Breast epithelium (tissue), 4 donors: ENCODE measurements around the gene MYO15A. TPM values are rescaled to one million over a fixed set of nuclear protein-coding genes. Genes with fewer than 3 reads are reported as not detected.

Experiments
- DNase-seq, 2 donors: peaks; one replicate each; pipeline ENCODE4 v3.0.0-alpha.2; 2019; ENCODE audit warnings: low spot score in 2 of 2
- H3K27ac ChIP-seq, 2 donors: fragments of 200-600 bp; sonication (generic) in 1 of 2; one replicate each; pipeline ENCODE4 v1.5.1; 2016 to 2019; ENCODE audit warnings: mild to moderate bottlenecking in 1 of 2
- H3K27me3 ChIP-seq, 2 donors: fragments of 200-600 bp; sonication (generic) in 1 of 2; one replicate each; pipeline versions ENCODE4 v1.5.1 to v1.6.0; 2017 to 2019; ENCODE audit warnings: control low read depth in 1 of 2, mild to moderate bottlenecking in 1 of 2
- H3K36me3 ChIP-seq: fragments of 200-600 bp; one replicate; pipeline ENCODE4 v1.5.1; 2019
- H3K4me1 ChIP-seq, 2 donors: fragments of 200-600 bp; sonication (generic); one replicate each; pipeline ENCODE4 v1.5.1; 2016 to 2019; ENCODE audit warnings: control low read depth in 1 of 2
- H3K4me3 ChIP-seq, 3 donors: fragments of 200-600 bp; sonication (generic); 1 replicate in 2 of 3; 2 replicates in 1 of 3; pipeline ENCODE4 v1.5.1; 2016 to 2019; ENCODE audit warnings: mild to moderate bottlenecking in 3 of 3, moderate library complexity in 2 of 3
- H3K9me3 ChIP-seq, 2 donors: fragments of 200-600 bp; sonication (generic) in 1 of 2; one replicate each; pipeline ENCODE4 v1.5.1; 2016 to 2019; ENCODE audit warnings: control low read depth in 1 of 2
- POLR2A ChIP-seq: fragments of 450-650 bp; IDR thresholded peaks from one replicate; pipeline ENCODE4 v1.6.1; 2016; ENCODE audit warnings: antibody characterized with exemption, mild to moderate bottlenecking, moderate library complexity
- POLR2AphosphoS5 ChIP-seq, 3 donors: sonication (generic); formaldehyde crosslinking; IDR thresholded peaks; one replicate each; pipeline ENCODE4 v1.6.1; 2017; ENCODE audit warnings: antibody characterized with exemption in 3 of 3
- intact Hi-C: fragments of 100-400 bp; cut with DNase I; formaldehyde crosslinking; loops from one replicate; pipeline ENCODE4 v1.15.1; 2023; ENCODE audit warnings: low total_unique reads
- total RNA-seq, 3 donors: library from RNA; depleted of rRNA; stranded (reverse); fragments of >200 nt; gene quantifications; one replicate each; pipeline ENCODE4 v1.1.0, GENCODE V29; 2016
- TF ChIP-seq, protein P1 (sequence below), 3 donors: fragments of 450-650 bp; IDR thresholded peaks; one replicate each; pipeline ENCODE4 v1.5.1; 2016 to 2017; ENCODE audit warnings: antibody characterized with exemption in 3 of 3, mild to moderate bottlenecking in 3 of 3, moderate library complexity in 3 of 3

The MYO15A gene
- total RNA-seq, 3 donors from 2014 or later = 1.2 to 2.9 (median 2.2) TPM

DNA sequence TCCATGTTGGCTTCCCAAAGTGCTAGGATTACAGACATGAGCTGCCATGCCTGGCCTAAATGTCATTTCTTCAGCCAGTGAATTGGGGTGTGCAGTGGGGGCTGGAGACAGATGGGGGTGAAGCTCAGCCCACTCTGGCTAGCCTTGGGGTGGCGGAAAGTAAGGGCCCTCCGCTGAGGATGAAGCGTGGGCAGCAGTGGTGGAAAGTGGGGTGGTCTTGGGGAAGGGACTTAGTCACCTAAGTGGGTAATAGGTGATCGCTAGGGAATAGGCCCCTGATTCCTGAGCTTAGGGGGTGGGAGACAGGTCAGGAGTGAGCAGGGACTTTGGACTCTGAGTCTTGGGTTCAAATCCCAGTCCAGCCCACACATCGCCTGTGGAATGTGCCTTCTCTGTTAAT, 119.1 kb downstream of the MYO15A start:
- DNase-seq = no peak
- Histone ChIP-seq H3K27me3 (no peaks in the 10 kb centered on the region), H3K36me3 (no peaks in the 10 kb centered on the region), H3K27ac (no peak overlapping the region), H3K4me3 (no peak overlapping the region), H3K9me3 (no peaks in the 10 kb centered on the region), H3K4me1 (peaks cover 0 to 3% of the 10 kb centered on the region in 2 donors)
- intact Hi-C loops = no loop called here
- TF ChIP-seq, protein P1, sequence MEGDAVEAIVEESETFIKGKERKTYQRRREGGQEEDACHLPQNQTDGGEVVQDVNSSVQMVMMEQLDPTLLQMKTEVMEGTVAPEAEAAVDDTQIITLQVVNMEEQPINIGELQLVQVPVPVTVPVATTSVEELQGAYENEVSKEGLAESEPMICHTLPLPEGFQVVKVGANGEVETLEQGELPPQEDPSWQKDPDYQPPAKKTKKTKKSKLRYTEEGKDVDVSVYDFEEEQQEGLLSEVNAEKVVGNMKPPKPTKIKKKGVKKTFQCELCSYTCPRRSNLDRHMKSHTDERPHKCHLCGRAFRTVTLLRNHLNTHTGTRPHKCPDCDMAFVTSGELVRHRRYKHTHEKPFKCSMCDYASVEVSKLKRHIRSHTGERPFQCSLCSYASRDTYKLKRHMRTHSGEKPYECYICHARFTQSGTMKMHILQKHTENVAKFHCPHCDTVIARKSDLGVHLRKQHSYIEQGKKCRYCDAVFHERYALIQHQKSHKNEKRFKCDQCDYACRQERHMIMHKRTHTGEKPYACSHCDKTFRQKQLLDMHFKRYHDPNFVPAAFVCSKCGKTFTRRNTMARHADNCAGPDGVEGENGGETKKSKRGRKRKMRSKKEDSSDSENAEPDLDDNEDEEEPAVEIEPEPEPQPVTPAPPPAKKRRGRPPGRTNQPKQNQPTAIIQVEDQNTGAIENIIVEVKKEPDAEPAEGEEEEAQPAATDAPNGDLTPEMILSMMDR (IDR thresholded peaks at IDR 0.05) = no peak
- TF ChIP-seq POLR2AphosphoS5 (IDR thresholded peaks at IDR 0.05) = no peak

DNA sequence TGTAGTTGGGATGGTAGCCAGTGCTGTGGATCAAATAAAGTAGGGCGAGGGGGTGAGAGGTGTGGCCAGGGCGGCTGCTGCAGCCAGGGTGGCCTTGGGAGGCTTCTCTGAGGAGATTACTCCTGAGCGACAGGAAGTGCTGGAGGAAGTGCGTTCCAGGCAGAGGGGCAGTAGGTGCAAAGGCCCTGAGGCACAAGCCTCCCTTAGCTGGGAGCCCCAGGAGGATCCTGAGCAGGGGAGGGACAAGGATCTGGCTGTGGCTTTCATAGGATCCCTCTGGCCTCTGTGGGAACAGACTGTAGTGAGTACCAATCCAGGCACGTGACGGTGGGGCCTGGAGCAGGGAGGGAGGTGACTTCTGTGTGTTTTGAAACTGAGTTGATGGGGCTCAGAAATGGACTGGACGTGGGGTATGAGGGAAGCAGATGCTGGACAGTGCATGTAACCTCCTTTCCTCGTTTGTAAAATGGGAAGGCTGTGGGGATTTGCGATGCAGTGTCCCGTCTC, 119.7 kb downstream of the MYO15A start:
- H3K4me1 ChIP-seq = peaks cover 0 to 3% of the 10 kb centered on the region in 2 donors
- H3K9me3 ChIP-seq = no peaks in the 10 kb centered on the region
- H3K27me3 ChIP-seq = no peaks in the 10 kb centered on the region
- H3K4me3 ChIP-seq = no peak overlapping the region
- intact Hi-C loops = no loop called here
- TF ChIP-seq, protein P1 (IDR thresholded peaks at IDR 0.05) = no peak
- TF ChIP-seq POLR2AphosphoS5 (IDR thresholded peaks at IDR 0.05) (no peak), POLR2A (no peak)
- H3K36me3 ChIP-seq = no peaks in the 10 kb centered on the region
- no peak overlapping the region for H3K27ac ChIP-seq
- DNase-seq = no peak

DNA sequence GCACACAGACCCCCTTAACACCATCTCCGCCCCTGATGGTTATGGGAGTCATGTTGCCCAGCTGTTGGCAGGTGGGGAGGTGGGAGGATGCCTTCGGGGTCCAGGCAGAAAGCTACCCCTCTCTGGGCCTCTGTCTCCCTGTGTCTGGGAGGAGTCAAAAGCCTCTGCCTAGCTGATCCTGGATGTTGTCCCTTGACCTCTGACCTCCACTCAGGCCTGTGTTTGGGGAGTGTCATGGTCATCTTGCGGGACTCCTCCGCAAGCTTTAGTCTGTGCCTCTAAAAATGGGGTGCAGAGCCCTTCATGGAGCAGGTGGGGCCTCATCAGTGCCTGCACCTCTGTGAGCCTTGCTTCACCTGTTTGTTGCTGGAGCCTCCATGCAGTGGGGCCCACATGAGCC, 120.7 kb downstream of the MYO15A start:
- H3K36me3 ChIP-seq = no peaks in the 10 kb centered on the region
- no peaks in the 10 kb centered on the region for H3K27me3 ChIP-seq
- peaks cover 0 to 3% of the 10 kb centered on the region in 2 donors for H3K4me1 ChIP-seq
- H3K27ac ChIP-seq = no peak overlapping the region
- H3K4me3 ChIP-seq = no peak overlapping the region
- no peak for DNase-seq
- TF ChIP-seq, protein P1 (IDR thresholded peaks at IDR 0.05) = no peak
- no peak for TF ChIP-seq POLR2A
- no peak for TF ChIP-seq POLR2AphosphoS5 (IDR thresholded peaks at IDR 0.05)
- no peaks in the 10 kb centered on the region for H3K9me3 ChIP-seq
- intact Hi-C loops = no loop called here

Other genes starting within 250 kb of the MYO15A start
- gene TOM1L2, start 136.4 kb upstream of the MYO15A start, total RNA-seq = 10 to 100 TPM; 32.3 to 39.1 (median 36.4) TPM
- 10 to 100 TPM in 2 of 3 donors, under 1 TPM in 1; 0.96 to 18.0 (median 10.5) TPM for gene DRC3, start 135.9 kb upstream of the MYO15A start, total RNA-seq
- 10 to 100 TPM; 12.9 to 15.7 (median 13.0) TPM for gene ATPAF2, start 69.6 kb upstream of the MYO15A start, total RNA-seq
- gene GID4, start 69.3 kb upstream of the MYO15A start, total RNA-seq = 10 to 100 TPM; 11.1 to 23.8 (median 12.1) TPM
- 10 to 100 TPM; 36.4 to 42.0 (median 40.3) TPM for gene DRG2, start 20.8 kb upstream of the MYO15A start, total RNA-seq
- 10 to 100 TPM; 80.0 to 90.0 (median 82.3) TPM for gene ALKBH5, start 75.1 kb downstream of the MYO15A start, total RNA-seq
- gene LLGL1, start 116.9 kb downstream of the MYO15A start, total RNA-seq = 10 to 100 TPM; 16.0 to 21.6 (median 18.4) TPM
- 100 to 1,000 TPM; 235 to 298 (median 293) TPM for gene FLII, start 150.0 kb downstream of the MYO15A start, total RNA-seq
- 10 to 100 TPM in 2 of 3 donors, 1 to 10 TPM in 1; 9.8 to 29.6 (median 19.0) TPM for gene MIEF2, start 151.9 kb downstream of the MYO15A start, total RNA-seq
- gene TOP3A, start 206.2 kb downstream of the MYO15A start, total RNA-seq = 10 to 100 TPM; 25.9 to 46.5 (median 30.1) TPM
- gene SMCR8, start 206.5 kb downstream of the MYO15A start, total RNA-seq = 10 to 100 TPM; 16.4 to 20.9 (median 16.8) TPM